ENCODE results near the gene LSM2.
"Not testable (repeated sequence)": the region's sequence is repeated elsewhere in the genome, so short reads cannot be mapped to it uniquely, and the experiment has no call there.

LSM2 gene

GRCh38 chr6:31797588-31797987 lies 9.2 kb downstream of the LSM2 start:
- DNase-seq (ENCODE audit: low read depth, low spot score), result no peak

GRCh38 chr6:31796993-31797385 lies 9.8 kb downstream of the LSM2 start:
- no peak for DNase-seq (ENCODE audit: low read depth, low spot score)

GRCh38 chr6:31795616-31796298 lies 11.0 kb downstream of the LSM2 start, which contains the start of gene VARS1:
Gene VARS1, minus strand, starts transcription at chr6:31795752. Its CDS starts 535 bp downstream, at chr6:31795217.
- DNase-seq (ENCODE audit: low read depth, low spot score), result peak; percentile 65

GRCh38 chr6:31794866-31795615 lies 11.7 kb downstream of the LSM2 start:
- DNase-seq (ENCODE audit: low read depth, low spot score), result no peak

GRCh38 chr6:31794294-31794865 lies 12.4 kb downstream of the LSM2 start:
- DNase-seq (ENCODE audit: low read depth, low spot score), result no peak

GRCh38 chr6:31793927-31794245 lies 12.9 kb downstream of the LSM2 start:
- DNase-seq (ENCODE audit: low read depth, low spot score), result not testable (repeated sequence)

- DNase-seq (ENCODE audit: low read depth, low spot score), result no peak
These were observed 14.0 kb downstream of the LSM2 start for GRCh38 chr6:31792761-31793171.

- no peak for DNase-seq (ENCODE audit: low read depth, low spot score)
These were observed 14.7 kb downstream of the LSM2 start for GRCh38 chr6:31792090-31792374.

GRCh38 chr6:31791324-31792089 lies 15.3 kb downstream of the LSM2 start:
- no peak for DNase-seq (ENCODE audit: low read depth, low spot score)

- no peak for DNase-seq (ENCODE audit: low read depth, low spot score)
These were observed 21.3 kb downstream of the LSM2 start for GRCh38 chr6:31785475-31785874.

GRCh38 chr6:31784098-31784925 lies 22.5 kb downstream of the LSM2 start:
- DNase-seq (ENCODE audit: low read depth, low spot score), result no peak

GRCh38 chr6:31782126-31782855 lies 24.5 kb downstream of the LSM2 start:
- no peak for DNase-seq (ENCODE audit: low read depth, low spot score)

- DNase-seq (ENCODE audit: low read depth, low spot score), result no peak
These were observed 25.3 kb downstream of the LSM2 start for GRCh38 chr6:31781244-31782125.

- no peak for DNase-seq (ENCODE audit: low read depth, low spot score)
These were observed 26.1 kb downstream of the LSM2 start for GRCh38 chr6:31780507-31781243.

GRCh38 chr6:31779908-31780307 lies 26.9 kb downstream of the LSM2 start:
- no peak for DNase-seq (ENCODE audit: low read depth, low spot score)

GRCh38 chr6:31778999-31779885 lies 27.5 kb downstream of the LSM2 start:
- DNase-seq (ENCODE audit: low read depth, low spot score), result no peak

- DNase-seq (ENCODE audit: low read depth, low spot score), result no peak
These were observed 28.6 kb downstream of the LSM2 start for GRCh38 chr6:31778193-31778592.

GRCh38 chr6:31777667-31778050 lies 29.1 kb downstream of the LSM2 start:
- no peak for DNase-seq (ENCODE audit: low read depth, low spot score)

Data from brain pericyte (primary cell).